A673 (cell line): Measurements from ENCODE around the gene DNMT3A.

ENCODE experiments used
- EZH2 ChIP-seq: fragments of 200-600 bp; sonication (generic); IDR thresholded peaks from 2 replicates; pipeline ENCODE4 v1.6.1; 2017; ENCODE audit warnings: borderline replicate concordance, low read depth, mild to moderate bottlenecking, mixed read lengths, antibody characterized with exemption, low read length; ENCODE audit not compliant: poor library complexity, severe bottlenecking
- TF ChIP-seq, protein P1 (sequence below): fragments of 300-800, 200-600 bp; sonication (generic); conservative IDR thresholded peaks from 2 replicates; pipeline ENCODE4 v1.5.1; 2017; ENCODE audit warnings: low read depth, mild to moderate bottlenecking, antibody characterized with exemption, low read length, moderate library complexity, mixed read lengths

DNA sequence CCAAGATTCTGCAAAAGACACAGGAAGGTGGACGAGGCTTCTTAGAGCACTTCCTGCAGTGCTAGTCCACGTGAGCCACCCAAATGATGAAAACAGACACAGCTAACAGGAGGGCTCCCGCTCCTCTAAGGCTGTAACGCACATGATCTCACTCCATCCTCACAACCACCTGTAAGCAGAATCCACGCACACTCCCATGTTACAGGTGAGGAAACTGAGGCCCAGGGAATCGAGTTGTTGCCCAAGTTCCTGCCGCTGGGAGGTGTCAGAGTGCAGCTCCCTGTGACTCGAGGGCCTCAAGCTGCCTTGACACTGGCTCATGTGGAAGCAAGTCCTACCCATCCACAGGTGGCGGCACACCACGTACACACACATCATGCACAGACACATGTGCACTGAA lies 4.4 kb downstream of the DNMT3A start:
- TF ChIP-seq, protein P1, sequence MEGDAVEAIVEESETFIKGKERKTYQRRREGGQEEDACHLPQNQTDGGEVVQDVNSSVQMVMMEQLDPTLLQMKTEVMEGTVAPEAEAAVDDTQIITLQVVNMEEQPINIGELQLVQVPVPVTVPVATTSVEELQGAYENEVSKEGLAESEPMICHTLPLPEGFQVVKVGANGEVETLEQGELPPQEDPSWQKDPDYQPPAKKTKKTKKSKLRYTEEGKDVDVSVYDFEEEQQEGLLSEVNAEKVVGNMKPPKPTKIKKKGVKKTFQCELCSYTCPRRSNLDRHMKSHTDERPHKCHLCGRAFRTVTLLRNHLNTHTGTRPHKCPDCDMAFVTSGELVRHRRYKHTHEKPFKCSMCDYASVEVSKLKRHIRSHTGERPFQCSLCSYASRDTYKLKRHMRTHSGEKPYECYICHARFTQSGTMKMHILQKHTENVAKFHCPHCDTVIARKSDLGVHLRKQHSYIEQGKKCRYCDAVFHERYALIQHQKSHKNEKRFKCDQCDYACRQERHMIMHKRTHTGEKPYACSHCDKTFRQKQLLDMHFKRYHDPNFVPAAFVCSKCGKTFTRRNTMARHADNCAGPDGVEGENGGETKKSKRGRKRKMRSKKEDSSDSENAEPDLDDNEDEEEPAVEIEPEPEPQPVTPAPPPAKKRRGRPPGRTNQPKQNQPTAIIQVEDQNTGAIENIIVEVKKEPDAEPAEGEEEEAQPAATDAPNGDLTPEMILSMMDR, result no peak
- no peak for TF ChIP-seq EZH2
